ENCODE measurements around the gene TMED9. TPM values are rescaled to one million over a fixed set of nuclear protein-coding genes. Genes with fewer than 3 reads are reported as not detected.

Gene TMED9
- total RNA-seq, 4 donors from 2014 or later = 24.3 to 67.2 (median 37.3) TPM

- intact Hi-C loops (cut with DNase I; ENCODE audit: low total_unique reads) = no loop called here
- DNase-seq = no peak
Measured at GRCh38 chr5:177605078-177605477, 13.1 kb downstream of the TMED9 start.

GRCh38 chr5:177605667-177606066, 13.7 kb downstream of the TMED9 start:
- H3K27me3 ChIP-seq = no peaks in the 10 kb centered on the region
- DNase-seq = no peak
- H3K36me3 ChIP-seq = no peaks in the 10 kb centered on the region
- H3K27ac ChIP-seq = no peak overlapping the region
- no peak overlapping the region for H3K4me3 ChIP-seq
- TF ChIP-seq CTCF (IDR thresholded peaks at IDR 0.05 in 4 of 5, conservative IDR thresholded peaks at IDR 0.05 in 1 of 5) (no peak), POLR2A (IDR thresholded peaks at IDR 0.05) (no peak)
- H3K9me3 ChIP-seq = no peaks in the 10 kb centered on the region
- H3K4me1 ChIP-seq = peaks cover 11 to 15% of the 10 kb centered on the region in 2 donors
- intact Hi-C loops (cut with DNase I; ENCODE audit: low total_unique reads) (no loop called here), in situ Hi-C loops (cut with MboI; ENCODE audit: low sequenced_read_pairs in 4 of 4) (no loop called here)
- no peak for ATAC-seq

More at GRCh38 chr5:177605078-177605477, 13.1 kb downstream of the TMED9 start:
- Histone ChIP-seq H3K36me3 (no peaks in the 10 kb centered on the region), H3K4me1 (peaks cover 13 to 18% of the 10 kb centered on the region in 2 donors), H3K27me3 (no peaks in the 10 kb centered on the region), H3K4me3 (no peak overlapping the region), H3K9me3 (no peaks in the 10 kb centered on the region), H3K27ac (no peak overlapping the region)
- in situ Hi-C loops (cut with MboI; ENCODE audit: low sequenced_read_pairs in 4 of 4) = no loop called here
- no peak for ATAC-seq
- TF ChIP-seq CTCF (IDR thresholded peaks at IDR 0.05 in 4 of 5, conservative IDR thresholded peaks at IDR 0.05 in 1 of 5) (no peak), POLR2A (IDR thresholded peaks at IDR 0.05) (no peak)

GRCh38 chr5:177606071-177607051, 14.4 kb downstream of the TMED9 start:
- Histone ChIP-seq H3K9me3 (no peaks in the 10 kb centered on the region), H3K4me3 (no peak overlapping the region), H3K4me1 (peaks cover 4 to 8% of the 10 kb centered on the region in 2 donors), H3K36me3 (no peaks in the 10 kb centered on the region), H3K27me3 (no peaks in the 10 kb centered on the region), H3K27ac (no peak overlapping the region)
- TF ChIP-seq POLR2A (IDR thresholded peaks at IDR 0.05) = no peak
- no peak for TF ChIP-seq CTCF (IDR thresholded peaks at IDR 0.05 in 4 of 5, conservative IDR thresholded peaks at IDR 0.05 in 1 of 5)
- intact Hi-C loops (cut with DNase I; ENCODE audit: low total_unique reads) = no loop called here
- no peak for DNase-seq
- in situ Hi-C loops (cut with MboI; ENCODE audit: low sequenced_read_pairs in 4 of 4) = no loop called here
- no peak for ATAC-seq

GRCh38 chr5:177607115-177607451, 15.1 kb downstream of the TMED9 start:
- ATAC-seq (peak; percentile 0 to 21), DNase-seq (no peak)
- H3K27ac ChIP-seq = no peak overlapping the region
- no peaks in the 10 kb centered on the region for H3K27me3 ChIP-seq
- no peaks in the 10 kb centered on the region for H3K36me3 ChIP-seq
- in situ Hi-C loops (cut with MboI; ENCODE audit: low sequenced_read_pairs in 4 of 4) = no loop called here
- H3K9me3 ChIP-seq = no peaks in the 10 kb centered on the region
- TF ChIP-seq CTCF (IDR thresholded peaks at IDR 0.05 in 4 of 5, conservative IDR thresholded peaks at IDR 0.05 in 1 of 5) (no peak), POLR2A (IDR thresholded peaks at IDR 0.05) (no peak)
- intact Hi-C loops (cut with DNase I; ENCODE audit: low total_unique reads) = no loop called here
- H3K4me3 ChIP-seq = no peak overlapping the region
- peaks cover 0 to 1% of the 10 kb centered on the region in 2 donors for H3K4me1 ChIP-seq
